ENCODE measurements around the gene TRIP6. TPM values are rescaled to one million over a fixed set of nuclear protein-coding genes. Genes with fewer than 3 reads are reported as not detected.

The TRIP6 gene
- total and polyA plus RNA-seq, 2 of the 8 experiments (the other 6 are each of a cell fraction or from before 2014, with no cell fraction given) = 88.4 to 103 TPM

- TF ChIP-seq BACH1 (IDR thresholded peaks at IDR 0.05; ENCODE audit: low read length) (no peak), TAF1 (IDR thresholded peaks at IDR 0.05; ENCODE audit: low read depth, low read length) (0 out of 2 replicates have a peak, but pooled peaks have one; percentile 8), POLR2A (IDR thresholded peaks at IDR 0.05; ENCODE audit: control extremely low read depth in 1 of 2, low read depth in 2 of 2, low read length in 2 of 2) (no peak; a peak in 1 of 3 replicates), ATF2 (IDR thresholded peaks at IDR 0.05; ENCODE audit: low read length) (no peak), CREB1 (IDR thresholded peaks at IDR 0.05) (no peak), CEBPB (IDR thresholded peaks at IDR 0.05; ENCODE audit: low read depth, low read length) (no peak), E2F6 (IDR thresholded peaks at IDR 0.05) (no peak), KDM5A (IDR thresholded peaks at IDR 0.05; ENCODE audit: low read length) (no peak), RAD21 (IDR thresholded peaks at IDR 0.05 in 1 of 2, conservative IDR thresholded peaks at IDR 0.05 in 1 of 2; ENCODE audit: low read depth in 2 of 2, low read length in 2 of 2) (peak; percentile 37 to 52), ASH2L (IDR thresholded peaks at IDR 0.05; ENCODE audit: low read length) (no peak), SRF (IDR thresholded peaks at IDR 0.05; ENCODE audit: low read depth, low read length) (no peak), EZH2 (IDR thresholded peaks at IDR 0.05; ENCODE audit: low read depth, low read length, severe bottlenecking) (no peak), SIX5 (IDR thresholded peaks at IDR 0.05; ENCODE audit: low read depth, low read length) (no peak)
Measured at GRCh38 chr7:100825751-100826513, 41.3 kb upstream of the TRIP6 start (continued).
